A673 (cell line): ENCODE measurements around the gene NLRP5.

Experiments
- EZH2 ChIP-seq: fragments of 200-600 bp; sonication (generic); IDR thresholded peaks from 2 replicates; pipeline ENCODE4 v1.6.1; 2017; ENCODE audit warnings: borderline replicate concordance, low read depth, mild to moderate bottlenecking, mixed read lengths, antibody characterized with exemption, low read length; ENCODE audit not compliant: poor library complexity, severe bottlenecking
- TF ChIP-seq, protein P1 (sequence below): fragments of 300-800, 200-600 bp; sonication (generic); conservative IDR thresholded peaks from 2 replicates; pipeline ENCODE4 v1.5.1; 2017; ENCODE audit warnings: low read depth, mild to moderate bottlenecking, antibody characterized with exemption, low read length, moderate library complexity, mixed read lengths

DNA sequence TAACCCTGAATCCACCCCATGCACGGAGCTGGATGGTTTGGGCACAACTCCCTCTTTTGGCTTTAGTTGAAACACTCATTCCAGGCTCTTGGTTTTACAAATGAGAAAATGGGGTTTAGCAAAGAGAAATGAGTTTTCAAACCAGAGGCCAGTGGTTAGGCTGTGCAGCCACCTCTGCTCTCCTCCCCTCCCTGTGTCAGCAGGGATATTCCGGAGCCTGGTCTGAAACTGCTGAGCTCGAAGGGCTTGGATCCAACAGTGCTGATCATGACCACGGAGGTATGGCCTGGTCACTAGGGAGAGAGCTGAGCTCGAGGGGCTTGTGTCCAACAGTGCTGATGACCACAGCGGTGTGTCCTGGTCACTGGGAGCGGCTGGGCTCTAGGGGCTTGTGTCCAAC, 93.0 kb downstream of the NLRP5 start:
- TF ChIP-seq, protein P1, sequence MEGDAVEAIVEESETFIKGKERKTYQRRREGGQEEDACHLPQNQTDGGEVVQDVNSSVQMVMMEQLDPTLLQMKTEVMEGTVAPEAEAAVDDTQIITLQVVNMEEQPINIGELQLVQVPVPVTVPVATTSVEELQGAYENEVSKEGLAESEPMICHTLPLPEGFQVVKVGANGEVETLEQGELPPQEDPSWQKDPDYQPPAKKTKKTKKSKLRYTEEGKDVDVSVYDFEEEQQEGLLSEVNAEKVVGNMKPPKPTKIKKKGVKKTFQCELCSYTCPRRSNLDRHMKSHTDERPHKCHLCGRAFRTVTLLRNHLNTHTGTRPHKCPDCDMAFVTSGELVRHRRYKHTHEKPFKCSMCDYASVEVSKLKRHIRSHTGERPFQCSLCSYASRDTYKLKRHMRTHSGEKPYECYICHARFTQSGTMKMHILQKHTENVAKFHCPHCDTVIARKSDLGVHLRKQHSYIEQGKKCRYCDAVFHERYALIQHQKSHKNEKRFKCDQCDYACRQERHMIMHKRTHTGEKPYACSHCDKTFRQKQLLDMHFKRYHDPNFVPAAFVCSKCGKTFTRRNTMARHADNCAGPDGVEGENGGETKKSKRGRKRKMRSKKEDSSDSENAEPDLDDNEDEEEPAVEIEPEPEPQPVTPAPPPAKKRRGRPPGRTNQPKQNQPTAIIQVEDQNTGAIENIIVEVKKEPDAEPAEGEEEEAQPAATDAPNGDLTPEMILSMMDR = no peak
- no peak for TF ChIP-seq EZH2
